Central memory CD8-positive, alpha-beta T cell (primary cell): ENCODE results near the gene ANO1.

Source experiments
- ATAC-seq: fragments of 150-1000 bp; cut with Tn5 transposase; replicated peaks from 2 replicates; pipeline ENCODE4 v1.10.0; 2022; ENCODE audit warnings: mild to moderate bottlenecking, moderate FRiP score, moderate number of reproducible peaks; ENCODE audit not compliant: poor library complexity, severe bottlenecking; ENCODE audit errors: extremely low read depth
- DNase-seq, 2 donors: peaks; one replicate each; pipeline ENCODE4 v3.0.0; 2021; ENCODE audit warnings: low spot score in 2 of 2
- H3K27ac Mint-ChIP-seq: one replicate; pipeline ENCODE4 v1.8.0; 2022; ENCODE audit warnings: low read depth, mild to moderate bottlenecking, moderate library complexity, mixed read lengths
- H3K27me3 Mint-ChIP-seq: one replicate; pipeline ENCODE4 v1.8.0; 2022; ENCODE audit warnings: mixed read lengths
- H3K36me3 Mint-ChIP-seq: one replicate; pipeline ENCODE4 v1.8.0; 2022; ENCODE audit warnings: mild to moderate bottlenecking, moderate library complexity, mixed read lengths; ENCODE audit not compliant: insufficient read depth
- H3K4me1 Mint-ChIP-seq: one replicate; pipeline ENCODE4 v1.8.0; 2022; ENCODE audit warnings: mixed read lengths
- H3K4me3 Mint-ChIP-seq: one replicate; pipeline ENCODE4 v1.8.0; 2022; ENCODE audit warnings: mild to moderate bottlenecking, moderate library complexity, mixed read lengths
- H3K9me3 Mint-ChIP-seq: one replicate; pipeline ENCODE4 v1.8.0; 2022; ENCODE audit warnings: mixed read lengths

Gene ANO1

DNA sequence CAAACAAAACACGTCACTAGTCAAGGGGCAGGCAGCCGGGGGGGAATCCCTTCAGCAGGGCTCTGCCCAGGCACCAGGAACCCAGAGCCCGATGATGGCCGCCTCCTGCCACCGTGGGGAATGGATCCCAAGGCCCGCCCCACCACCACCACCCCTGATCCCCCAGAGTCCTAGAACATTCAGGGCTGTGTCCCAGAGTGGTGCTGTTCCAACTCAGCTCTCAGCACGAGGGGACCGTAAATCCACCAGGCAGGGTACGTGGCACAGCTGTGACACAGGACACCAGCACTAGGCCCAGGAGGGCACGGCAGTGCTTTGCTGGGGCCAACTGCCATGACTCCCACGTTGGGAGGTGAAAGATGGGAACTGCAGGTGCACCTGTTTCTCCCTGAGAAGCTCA is 29.6 kb downstream of the ANO1 start:
- no peaks in the 10 kb centered on the region for H3K4me1 Mint-ChIP-seq
- DNase-seq = no peak
- no peaks in the 10 kb centered on the region for H3K36me3 Mint-ChIP-seq
- no peaks in the 10 kb centered on the region for H3K9me3 Mint-ChIP-seq
- no peak overlapping the region for H3K27ac Mint-ChIP-seq
- H3K4me3 Mint-ChIP-seq = no peak overlapping the region
- ATAC-seq = no peak
- H3K27me3 Mint-ChIP-seq = peaks cover 60% of the 10 kb centered on the region

DNA sequence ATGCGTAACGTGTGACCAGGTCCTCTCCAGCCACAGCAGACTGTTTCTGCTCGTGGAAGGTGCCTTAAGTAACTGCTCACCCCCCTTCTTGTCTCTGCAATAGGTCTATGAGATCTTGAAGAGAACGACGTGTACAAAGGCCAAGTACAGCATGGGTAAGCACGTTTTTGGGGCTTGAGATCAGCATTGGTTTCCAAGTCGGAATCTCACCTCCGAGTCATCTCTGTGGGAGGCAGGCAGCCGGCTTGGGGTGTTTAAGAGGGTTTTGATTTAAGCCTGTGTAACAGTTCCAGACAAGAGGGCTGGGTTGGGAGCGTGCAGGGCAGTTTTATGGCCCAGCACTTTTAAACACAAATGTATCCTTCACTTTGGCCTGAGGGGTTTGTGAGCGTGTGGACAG is 30.1 kb downstream of the ANO1 start:
- Mint-ChIP-seq H3K27ac (no peak overlapping the region), H3K36me3 (no peaks in the 10 kb centered on the region), H3K27me3 (peaks cover 60% of the 10 kb centered on the region), H3K9me3 (no peaks in the 10 kb centered on the region), H3K4me3 (no peak overlapping the region), H3K4me1 (no peaks in the 10 kb centered on the region)
- no peak for ATAC-seq
- no peak for DNase-seq

DNA sequence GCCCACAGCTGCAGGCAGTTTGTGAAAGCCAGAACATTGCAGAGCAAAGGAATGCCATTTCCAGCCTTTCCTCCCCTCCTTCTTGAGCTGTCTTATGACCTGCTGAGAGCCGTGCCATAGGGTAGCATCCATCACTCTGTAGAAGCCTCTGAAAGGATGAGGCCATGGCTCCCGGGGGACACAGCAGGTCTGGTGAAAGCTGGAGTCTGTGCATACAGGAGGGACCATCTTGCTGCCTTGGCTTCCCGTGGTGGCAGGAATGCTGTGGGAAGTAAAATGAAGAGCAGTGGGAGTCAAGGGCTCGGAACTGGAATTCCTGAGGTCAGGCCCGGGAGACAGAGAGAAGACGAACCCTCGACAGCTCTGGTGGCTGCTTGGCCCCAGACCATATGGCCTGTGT is 30.9 kb downstream of the ANO1 start:
- H3K9me3 Mint-ChIP-seq = no peaks in the 10 kb centered on the region
- no peak overlapping the region for H3K27ac Mint-ChIP-seq
- DNase-seq (no peak), ATAC-seq (no peak)
- peaks cover 53% of the 10 kb centered on the region for H3K27me3 Mint-ChIP-seq
- no peak overlapping the region for H3K4me3 Mint-ChIP-seq
- no peaks in the 10 kb centered on the region for H3K4me1 Mint-ChIP-seq
- H3K36me3 Mint-ChIP-seq = no peaks in the 10 kb centered on the region

- H3K9me3 Mint-ChIP-seq = no peaks in the 10 kb centered on the region
- H3K27me3 Mint-ChIP-seq = peaks cover 44% of the 10 kb centered on the region
- no peaks in the 10 kb centered on the region for H3K4me1 Mint-ChIP-seq
- DNase-seq = no peak
- no peaks in the 10 kb centered on the region for H3K36me3 Mint-ChIP-seq
- H3K4me3 Mint-ChIP-seq = no peak overlapping the region
- no peak for ATAC-seq
- no peak overlapping the region for H3K27ac Mint-ChIP-seq
These were observed 31.8 kb downstream of the ANO1 start for GRCh38 chr11:70109903-70110302.

DNA sequence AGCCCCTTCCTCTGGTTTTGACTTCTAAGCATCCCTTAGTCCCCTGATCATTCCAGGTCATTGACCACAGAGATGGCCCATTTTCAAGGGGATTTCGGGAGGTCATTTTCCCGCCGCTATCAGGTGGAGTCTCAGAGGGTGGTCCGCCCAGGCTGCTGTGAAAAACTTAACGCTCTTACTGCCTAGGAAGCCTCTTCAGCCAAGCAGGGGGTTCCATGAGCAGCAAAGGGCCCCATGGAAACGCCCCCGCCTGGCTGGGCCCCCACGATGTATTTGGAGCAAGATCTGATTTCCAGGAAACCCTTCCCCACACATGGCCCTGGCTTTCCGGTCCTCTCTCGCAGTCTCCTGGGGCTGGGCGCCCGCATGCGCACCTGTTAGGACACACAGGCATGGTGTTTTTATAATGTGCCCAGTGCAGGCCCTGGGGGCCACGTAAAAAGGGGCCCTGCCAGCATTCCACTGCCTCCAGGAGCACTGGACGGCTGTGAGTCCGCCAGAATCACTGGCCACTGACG is 32.5 kb downstream of the ANO1 start:
- H3K4me3 Mint-ChIP-seq = no peak overlapping the region
- H3K4me1 Mint-ChIP-seq = no peaks in the 10 kb centered on the region
- H3K27me3 Mint-ChIP-seq = peaks cover 37% of the 10 kb centered on the region
- H3K9me3 Mint-ChIP-seq = no peaks in the 10 kb centered on the region
- no peak for ATAC-seq
- H3K27ac Mint-ChIP-seq = no peak overlapping the region
- no peaks in the 10 kb centered on the region for H3K36me3 Mint-ChIP-seq
- no peak for DNase-seq

- Mint-ChIP-seq H3K4me1 (no peaks in the 10 kb centered on the region), H3K9me3 (no peaks in the 10 kb centered on the region), H3K27me3 (peaks cover 30% of the 10 kb centered on the region), H3K4me3 (no peak overlapping the region), H3K36me3 (no peaks in the 10 kb centered on the region), H3K27ac (no peak overlapping the region)
- DNase-seq = no peak
- ATAC-seq = no peak
These were observed 33.3 kb downstream of the ANO1 start for GRCh38 chr11:70111269-70112016.

- no peak for DNase-seq
- Mint-ChIP-seq H3K4me3 (no peak overlapping the region), H3K9me3 (no peaks in the 10 kb centered on the region), H3K27me3 (peaks cover 24% of the 10 kb centered on the region), H3K4me1 (no peaks in the 10 kb centered on the region), H3K27ac (no peak overlapping the region), H3K36me3 (no peaks in the 10 kb centered on the region)
- no peak for ATAC-seq
These were observed 33.9 kb downstream of the ANO1 start for GRCh38 chr11:70112017-70112434.

- no peaks in the 10 kb centered on the region for H3K36me3 Mint-ChIP-seq
- ATAC-seq (no peak), DNase-seq (no peak)
- H3K9me3 Mint-ChIP-seq = peaks cover 6% of the 10 kb centered on the region
- H3K4me3 Mint-ChIP-seq = no peak overlapping the region
- no peaks in the 10 kb centered on the region for H3K4me1 Mint-ChIP-seq
- peaks cover 30% of the 10 kb centered on the region for H3K27me3 Mint-ChIP-seq
- no peak overlapping the region for H3K27ac Mint-ChIP-seq
These were observed 35.7 kb downstream of the ANO1 start for GRCh38 chr11:70113801-70114200.

- Mint-ChIP-seq H3K9me3 (peaks cover 6% of the 10 kb centered on the region), H3K4me1 (no peaks in the 10 kb centered on the region), H3K36me3 (no peaks in the 10 kb centered on the region), H3K27me3 (peaks cover 25% of the 10 kb centered on the region), H3K4me3 (no peak overlapping the region), H3K27ac (no peak overlapping the region)
- ATAC-seq = no peak
- DNase-seq = no peak
These were observed 37.7 kb downstream of the ANO1 start for GRCh38 chr11:70115778-70116177.

GRCh38 chr11:70116386-70117065 is 38.4 kb downstream of the ANO1 start:
- Mint-ChIP-seq H3K27ac (no peak overlapping the region), H3K4me3 (no peak overlapping the region), H3K9me3 (peaks cover 6% of the 10 kb centered on the region), H3K36me3 (no peaks in the 10 kb centered on the region), H3K4me1 (no peaks in the 10 kb centered on the region), H3K27me3 (peaks cover 17% of the 10 kb centered on the region)
- DNase-seq (no peak), ATAC-seq (no peak)

DNA sequence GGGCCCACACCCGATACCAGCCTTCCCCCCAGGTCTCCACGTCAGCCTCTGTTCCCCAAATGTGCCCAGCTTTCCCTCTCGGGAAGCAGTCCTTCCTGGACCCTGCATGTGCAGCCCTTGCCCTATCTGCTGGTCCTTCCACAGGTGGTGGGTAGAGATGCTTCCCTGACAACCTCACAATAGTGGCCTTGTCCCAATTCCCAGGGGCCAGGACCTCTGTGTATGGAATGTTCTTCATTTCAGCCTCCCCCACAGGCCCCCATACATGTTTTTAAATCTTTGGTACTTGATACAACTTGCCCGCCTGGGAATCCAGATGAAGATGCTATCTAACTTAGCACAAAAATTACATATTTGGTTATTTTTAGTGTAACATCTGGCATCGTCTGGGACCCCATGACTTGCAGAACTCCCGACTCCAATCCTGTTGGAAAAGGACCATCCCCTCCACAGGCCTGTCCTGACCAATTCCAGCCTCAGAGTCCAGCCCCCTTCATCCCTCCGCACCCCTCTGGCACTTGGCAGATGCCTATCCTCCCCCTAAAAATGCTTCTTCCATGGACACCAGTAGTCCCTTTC is 39.5 kb downstream of the ANO1 start:
- Mint-ChIP-seq H3K36me3 (no peaks in the 10 kb centered on the region), H3K4me3 (no peak overlapping the region), H3K27me3 (peaks cover 11% of the 10 kb centered on the region), H3K9me3 (peaks cover 11% of the 10 kb centered on the region), H3K27ac (no peak overlapping the region), H3K4me1 (no peaks in the 10 kb centered on the region)
- ATAC-seq (no peak), DNase-seq (no peak)

DNA sequence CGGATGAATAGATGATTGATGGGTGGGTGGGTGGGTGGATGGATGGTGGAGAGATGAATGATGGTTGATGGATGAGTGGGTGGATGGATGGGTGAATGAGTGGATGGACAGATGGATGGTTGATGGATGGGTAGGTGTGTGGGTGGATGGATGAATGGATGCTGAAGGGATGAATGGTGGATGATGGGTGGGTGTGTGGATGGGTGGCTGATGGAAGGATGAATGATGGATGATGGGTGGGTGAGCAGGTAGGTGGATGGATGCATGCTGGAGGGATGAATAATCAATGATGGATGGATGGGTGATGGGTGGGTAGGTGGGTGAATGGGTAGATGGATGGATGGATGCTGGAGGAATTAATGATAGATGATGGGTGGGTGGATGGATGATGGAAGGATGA is 40.5 kb downstream of the ANO1 start:
- Mint-ChIP-seq H3K27ac (no peak overlapping the region), H3K4me1 (no peaks in the 10 kb centered on the region), H3K9me3 (peaks cover 12% of the 10 kb centered on the region), H3K27me3 (peaks cover 11% of the 10 kb centered on the region), H3K4me3 (no peak overlapping the region), H3K36me3 (no peaks in the 10 kb centered on the region)
- ATAC-seq (no peak), DNase-seq (no peak)

GRCh38 chr11:70119502-70119901 is 41.4 kb downstream of the ANO1 start:
- H3K4me3 Mint-ChIP-seq = no peak overlapping the region
- no peaks in the 10 kb centered on the region for H3K4me1 Mint-ChIP-seq
- no peaks in the 10 kb centered on the region for H3K36me3 Mint-ChIP-seq
- no peak overlapping the region for H3K27ac Mint-ChIP-seq
- ATAC-seq (no peak), DNase-seq (no peak)
- H3K9me3 Mint-ChIP-seq = peaks cover 12% of the 10 kb centered on the region
- peaks cover 18% of the 10 kb centered on the region for H3K27me3 Mint-ChIP-seq
